NCI-H510A treated with DMSO at 0.1 percent for 48 hours (cell line): ENCODE measurements around the gene SPRED3.

Experiments
- DNase-seq: peaks from one replicate; lab custom pipeline; 2025; lab: John Stamatoyannopoulos, UW

Gene SPRED3

GRCh38 chr19:38445362-38445761 lies 56.9 kb downstream of the SPRED3 start:
- DNase-seq = no peak

- DNase-seq = no peak
Measured at GRCh38 chr19:38448225-38448624, 59.7 kb downstream of the SPRED3 start.
